Left ventricle myocardium inferior (tissue), 1 donor: ENCODE results near the gene PPP6R3. TPM values are rescaled to one million over a fixed set of nuclear protein-coding genes. Genes with fewer than 3 reads are reported as not detected.
A peak's percentile ranks its signal among the peaks of the same experiment; 100 is the strongest.

Source experiments
- DNase-seq: peaks from one replicate; pipeline ENCODE4 v3.0.0-alpha.2; 2020
- H3K27ac ChIP-seq: fragments of 200-600 bp; replicated peaks from 2 replicates; pipeline ENCODE4 v1.8.0; 2021
- H3K27me3 ChIP-seq: fragments of 200-600 bp; 2 replicates; pipeline ENCODE4 v1.8.0; 2021; ENCODE audit warnings: low read depth
- H3K36me3 ChIP-seq: fragments of 200-600 bp; 2 replicates; pipeline ENCODE4 v1.8.0; 2021
- H3K4me1 ChIP-seq: fragments of 200-600 bp; 2 replicates; pipeline ENCODE4 v1.8.0; 2021
- H3K4me3 ChIP-seq: fragments of 200-600 bp; 2 replicates; pipeline ENCODE4 v1.8.0; 2021; ENCODE audit warnings: mild to moderate bottlenecking, moderate library complexity
- H3K9me3 ChIP-seq: fragments of 200-600 bp; replicated peaks from 2 replicates; pipeline ENCODE4 v1.8.0; 2021
- CTCF ChIP-seq: fragments of 200-600 bp; IDR thresholded peaks from 2 replicates; pipeline ENCODE4 v1.8.0; 2021; ENCODE audit warnings: antibody characterized with exemption, mild to moderate bottlenecking, borderline replicate concordance
- intact Hi-C: fragments of 100-400 bp; cut with micrococcal nuclease; formaldehyde crosslinking; loops from one replicate; pipeline ENCODE4 v1.11.0; 2022
- total RNA-seq: library from RNA; stranded (reverse); fragmentation: NEBNext Ultra II Directional; extraction: Animal tissue kit (Norgen Biotek cat#: 25700); gene quantifications from one replicate; pipeline ENCODE4 v1.2.1, GENCODE V29; 2021
- donor health status: DM: no; HTN: yes; CAD: no; lungs with severe emphysema.

The PPP6R3 gene
- total RNA-seq, 1 donor from 2014 or later: 78.8 TPM

GRCh38 chr11:68524213-68524612 lies 63.7 kb downstream of the PPP6R3 start:
- H3K36me3 ChIP-seq: peaks cover 64% of the 10 kb centered on the region
- H3K4me1 ChIP-seq: peaks cover 86% of the 10 kb centered on the region
- peak overlapping the region; percentile 59 for H3K27ac ChIP-seq
- no peak for TF ChIP-seq CTCF
- no peaks in the 10 kb centered on the region for H3K27me3 ChIP-seq
- H3K4me3 ChIP-seq: no peak overlapping the region
- no peak for DNase-seq
- H3K9me3 ChIP-seq: no peaks in the 10 kb centered on the region
- intact Hi-C loops: no loop called here

- peaks cover 59% of the 10 kb centered on the region for H3K36me3 ChIP-seq
- intact Hi-C loops: no loop called here
These were observed 64.1 kb downstream of the PPP6R3 start for GRCh38 chr11:68524681-68525080.

GRCh38 chr11:68525336-68525735 lies 64.8 kb downstream of the PPP6R3 start:
- intact Hi-C loops: no loop called here
- H3K4me3 ChIP-seq: no peak overlapping the region
- peaks cover 88% of the 10 kb centered on the region for H3K4me1 ChIP-seq
- no peaks in the 10 kb centered on the region for H3K27me3 ChIP-seq
- TF ChIP-seq CTCF: no peak
- no peak for DNase-seq
- H3K36me3 ChIP-seq: peaks cover 53% of the 10 kb centered on the region
- no peak overlapping the region for H3K27ac ChIP-seq
- H3K9me3 ChIP-seq: no peaks in the 10 kb centered on the region

More at GRCh38 chr11:68524681-68525080, 64.1 kb downstream of the PPP6R3 start:
- Histone ChIP-seq H3K4me1 (peaks cover 83% of the 10 kb centered on the region), H3K27ac (peak overlapping the region; percentile 59), H3K4me3 (no peak overlapping the region), H3K9me3 (no peaks in the 10 kb centered on the region), H3K27me3 (no peaks in the 10 kb centered on the region)
- no peak for DNase-seq
- TF ChIP-seq CTCF: no peak

- H3K4me3 ChIP-seq: no peak overlapping the region
- intact Hi-C loops: no loop called here
- H3K27ac ChIP-seq: no peak overlapping the region
- peaks cover 47% of the 10 kb centered on the region for H3K36me3 ChIP-seq
- no peak for DNase-seq
- no peak for TF ChIP-seq CTCF
- H3K9me3 ChIP-seq: no peaks in the 10 kb centered on the region
- peaks cover 93% of the 10 kb centered on the region for H3K4me1 ChIP-seq
- H3K27me3 ChIP-seq: no peaks in the 10 kb centered on the region
These were observed 65.4 kb downstream of the PPP6R3 start for GRCh38 chr11:68525930-68526329.

GRCh38 chr11:68527585-68527984 lies 67.0 kb downstream of the PPP6R3 start:
- Histone ChIP-seq H3K4me1 (peaks cover 97% of the 10 kb centered on the region), H3K27ac (no peak overlapping the region)
- intact Hi-C loops: no loop called here

More at GRCh38 chr11:68527585-68527984, 67.0 kb downstream of the PPP6R3 start:
- H3K4me3 ChIP-seq: no peak overlapping the region
- no peaks in the 10 kb centered on the region for H3K9me3 ChIP-seq
- no peaks in the 10 kb centered on the region for H3K27me3 ChIP-seq
- no peak for TF ChIP-seq CTCF
- peaks cover 30% of the 10 kb centered on the region for H3K36me3 ChIP-seq
- DNase-seq: no peak
